ENCODE results near the gene ZNF273. TPM values are rescaled to one million over a fixed set of nuclear protein-coding genes. Genes with fewer than 3 reads are reported as not detected.
A peak's percentile ranks its signal among the peaks of the same experiment; 100 is the strongest.

Gene ZNF273
- total RNA-seq, 1 donor from 2014 or later, result 1.7 TPM

DNA sequence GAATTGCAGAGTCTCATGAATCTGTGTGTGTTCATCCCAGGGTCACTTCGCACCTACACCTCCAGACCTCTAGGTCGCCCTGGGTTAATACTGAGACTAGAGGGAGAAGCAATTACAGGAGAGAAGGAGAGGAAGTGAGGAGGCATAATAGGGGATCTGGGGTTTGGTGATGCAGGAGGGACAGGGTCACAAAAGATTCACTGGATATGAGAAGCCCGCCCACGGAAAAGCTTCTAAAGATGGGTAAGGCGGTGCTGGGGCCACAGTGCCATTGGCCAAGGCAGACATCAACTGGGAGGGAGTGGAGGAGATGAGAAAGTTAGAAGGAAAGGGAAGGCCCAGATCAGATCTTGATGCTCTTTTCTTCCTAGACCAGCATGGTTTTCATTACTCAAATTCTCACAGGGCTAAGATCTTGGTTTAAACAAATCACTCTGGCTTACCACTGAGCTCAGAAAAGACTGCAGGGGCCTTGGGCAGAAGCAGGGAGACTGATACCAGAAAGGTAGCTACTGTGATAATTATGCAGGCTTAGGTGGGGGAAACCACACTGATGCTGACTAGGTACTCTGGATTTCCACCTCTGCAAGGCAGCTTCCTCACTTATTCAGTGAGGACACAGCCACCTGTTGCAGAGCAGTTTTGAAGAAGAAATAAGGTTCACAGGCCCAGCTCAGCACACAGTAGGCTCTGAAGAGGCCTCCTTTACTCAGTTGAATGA, 17.4 kb upstream of the ZNF273 start:
- no peak for DNase-seq (ENCODE audit: low spot score in 2 of 2)
- Histone ChIP-seq H3K4me1 (peaks cover 0 to 14% of the 10 kb centered on the region in 2 donors), H3K9me3 (no peaks in the 10 kb centered on the region), H3K27me3 (no peaks in the 10 kb centered on the region), H3K4me3 (no peak overlapping the region), H3K27ac (no peak overlapping the region), H3K36me3 (no peaks in the 10 kb centered on the region)
- TF ChIP-seq, protein P1, sequence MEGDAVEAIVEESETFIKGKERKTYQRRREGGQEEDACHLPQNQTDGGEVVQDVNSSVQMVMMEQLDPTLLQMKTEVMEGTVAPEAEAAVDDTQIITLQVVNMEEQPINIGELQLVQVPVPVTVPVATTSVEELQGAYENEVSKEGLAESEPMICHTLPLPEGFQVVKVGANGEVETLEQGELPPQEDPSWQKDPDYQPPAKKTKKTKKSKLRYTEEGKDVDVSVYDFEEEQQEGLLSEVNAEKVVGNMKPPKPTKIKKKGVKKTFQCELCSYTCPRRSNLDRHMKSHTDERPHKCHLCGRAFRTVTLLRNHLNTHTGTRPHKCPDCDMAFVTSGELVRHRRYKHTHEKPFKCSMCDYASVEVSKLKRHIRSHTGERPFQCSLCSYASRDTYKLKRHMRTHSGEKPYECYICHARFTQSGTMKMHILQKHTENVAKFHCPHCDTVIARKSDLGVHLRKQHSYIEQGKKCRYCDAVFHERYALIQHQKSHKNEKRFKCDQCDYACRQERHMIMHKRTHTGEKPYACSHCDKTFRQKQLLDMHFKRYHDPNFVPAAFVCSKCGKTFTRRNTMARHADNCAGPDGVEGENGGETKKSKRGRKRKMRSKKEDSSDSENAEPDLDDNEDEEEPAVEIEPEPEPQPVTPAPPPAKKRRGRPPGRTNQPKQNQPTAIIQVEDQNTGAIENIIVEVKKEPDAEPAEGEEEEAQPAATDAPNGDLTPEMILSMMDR (IDR thresholded peaks at IDR 0.05), result no peak
- intact Hi-C loops (cut with DNase I), result loop anchor here (10.0 kb wide), 1 partner anchor 221 kb away; the partner anchor contains the start of gene ZNF107

DNA sequence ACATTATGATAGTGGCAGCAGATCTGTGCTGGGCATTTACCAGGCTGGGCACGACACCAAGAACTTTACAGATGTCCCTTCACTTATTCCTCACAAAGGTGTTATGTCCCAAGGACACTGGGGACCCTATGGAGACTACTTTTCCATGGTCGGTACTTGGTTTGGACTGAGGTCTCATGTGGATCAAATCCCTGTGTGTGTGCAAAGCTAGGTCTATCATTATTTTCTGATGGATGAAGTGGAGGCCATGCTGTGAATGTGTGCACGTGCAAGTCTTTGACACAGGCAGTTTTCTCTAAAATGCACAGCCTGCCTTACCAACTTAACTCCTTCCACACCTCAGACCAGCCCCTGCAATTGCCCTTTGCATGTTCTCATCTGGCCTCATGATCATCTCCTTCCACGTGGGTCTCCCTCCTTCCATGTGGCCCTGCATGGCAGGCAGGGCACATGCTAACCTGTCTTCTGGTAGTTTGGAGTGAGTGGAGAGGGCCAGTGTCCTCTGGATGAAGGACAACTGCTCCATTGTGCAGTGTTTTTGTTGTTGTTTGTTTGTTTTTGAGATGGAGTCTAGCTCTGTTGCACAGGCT, 16.0 kb upstream of the ZNF273 start:
- Histone ChIP-seq H3K36me3 (no peaks in the 10 kb centered on the region), H3K4me3 (no peak overlapping the region), H3K4me1 (peaks cover 3 to 21% of the 10 kb centered on the region in 2 donors), H3K27me3 (no peaks in the 10 kb centered on the region), H3K27ac (no peak overlapping the region), H3K9me3 (no peaks in the 10 kb centered on the region)
- intact Hi-C loops (cut with DNase I), result loop anchor here (10.0 kb wide), 1 partner anchor 222 kb away; the partner anchor contains the start of gene ZNF107
- TF ChIP-seq, protein P1 (IDR thresholded peaks at IDR 0.05), result no peak
- no peak for DNase-seq (ENCODE audit: low spot score in 2 of 2)

- TF ChIP-seq, protein P1 (IDR thresholded peaks at IDR 0.05), result peak; percentile 16 to 46 (median 33)
- no peaks in the 10 kb centered on the region for H3K36me3 ChIP-seq
- intact Hi-C loops (cut with DNase I), result loop anchor here (2.0 to 10.0 kb wide), 2 partner anchors 15 to 223 kb away; partner anchors contain the start of genes ZNF107 and ZNF273
- no peaks in the 10 kb centered on the region for H3K27me3 ChIP-seq
- DNase-seq (ENCODE audit: low spot score in 2 of 2), result no peak
- H3K27ac ChIP-seq, result no peak overlapping the region
- H3K4me1 ChIP-seq, result peaks cover 3 to 25% of the 10 kb centered on the region in 2 donors
- no peaks in the 10 kb centered on the region for H3K9me3 ChIP-seq
- peak overlapping the region; percentile 51 to 56 for H3K4me3 ChIP-seq
Measured at GRCh38 chr7:64887756-64888508, 15.1 kb upstream of the ZNF273 start.

GRCh38 chr7:64888561-64888900, 14.5 kb upstream of the ZNF273 start:
- no peak overlapping the region for H3K27ac ChIP-seq
- TF ChIP-seq, protein P1 (IDR thresholded peaks at IDR 0.05), result no peak
- DNase-seq (ENCODE audit: low spot score in 2 of 2), result no peak
- intact Hi-C loops (cut with DNase I), result loop anchor here (2.0 to 10.0 kb wide), 2 partner anchors 14 to 224 kb away; partner anchors contain the start of genes ZNF107 and ZNF273
- H3K27me3 ChIP-seq, result no peaks in the 10 kb centered on the region
- H3K4me1 ChIP-seq, result peaks cover 3 to 25% of the 10 kb centered on the region in 2 donors
- H3K36me3 ChIP-seq, result no peaks in the 10 kb centered on the region
- no peaks in the 10 kb centered on the region for H3K9me3 ChIP-seq
- peak overlapping the region; percentile 51 to 56 for H3K4me3 ChIP-seq

DNA sequence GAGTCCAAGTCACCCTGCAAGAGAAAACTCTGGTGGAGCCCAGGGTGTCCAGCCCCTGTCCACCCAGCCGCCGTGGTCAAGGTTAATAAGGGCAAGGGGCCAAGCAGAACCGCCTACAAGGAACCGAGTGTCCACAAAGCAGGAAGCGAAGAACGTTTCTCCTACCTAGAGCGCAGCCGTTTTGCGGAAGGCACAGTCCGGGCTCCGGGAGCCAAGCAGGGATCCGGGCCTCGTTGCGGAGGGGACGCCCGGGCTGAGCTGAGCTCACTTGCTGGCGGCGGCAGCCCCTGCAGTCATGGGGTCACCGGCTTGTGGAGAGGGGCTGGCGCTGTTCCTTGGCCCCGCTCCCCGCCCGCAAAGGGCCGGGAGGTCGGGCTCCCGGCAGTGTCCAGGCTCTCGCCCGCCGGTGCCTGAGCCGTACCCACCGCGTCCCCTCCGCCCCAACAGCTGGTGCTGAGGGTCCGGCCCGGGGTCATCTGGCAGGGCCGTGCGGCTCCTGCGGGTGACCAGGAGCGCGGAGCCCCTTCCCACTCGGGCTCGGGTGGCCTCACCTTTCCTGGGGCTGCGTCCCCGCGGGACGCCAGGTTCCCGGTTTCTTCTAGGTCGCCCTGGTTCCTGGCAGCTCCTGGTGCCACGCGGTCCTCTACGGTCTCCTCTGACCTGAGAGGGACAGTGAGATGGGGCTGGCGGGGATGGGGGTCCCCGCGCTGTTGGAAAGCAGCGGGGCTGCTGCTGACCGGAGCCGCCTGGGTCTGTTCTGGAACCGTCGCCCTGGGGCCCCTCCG, 14.0 kb upstream of the ZNF273 start:
- intact Hi-C loops (cut with DNase I), result loop anchor here (2.0 to 10.0 kb wide), 2 partner anchors 14 to 224 kb away; partner anchors contain the start of genes ZNF107 and ZNF273
- no peaks in the 10 kb centered on the region for H3K9me3 ChIP-seq
- H3K27ac ChIP-seq, result no peak overlapping the region
- no peak for DNase-seq (ENCODE audit: low spot score in 2 of 2)
- TF ChIP-seq, protein P1 (IDR thresholded peaks at IDR 0.05), result no peak
- H3K4me3 ChIP-seq, result peak overlapping the region; percentile 51 to 56
- H3K4me1 ChIP-seq, result peaks cover 3 to 25% of the 10 kb centered on the region in 2 donors
- no peaks in the 10 kb centered on the region for H3K36me3 ChIP-seq
- H3K27me3 ChIP-seq, result no peaks in the 10 kb centered on the region

All from ascending aorta (tissue), 2 donors.